Left ventricle myocardium inferior (tissue), 1 donor: ENCODE measurements around the gene KRTAP9-2. TPM values are rescaled to one million over a fixed set of nuclear protein-coding genes. Genes with fewer than 3 reads are reported as not detected.
"Not testable (repeated sequence)": the region's sequence is repeated elsewhere in the genome, so short reads cannot be mapped to it uniquely, and the experiment has no call there.

Source experiments
- DNase-seq: peaks from one replicate; pipeline ENCODE4 v3.0.0-alpha.2; 2020
- H3K27ac ChIP-seq: fragments of 200-600 bp; replicated peaks from 2 replicates; pipeline ENCODE4 v1.8.0; 2021
- H3K27me3 ChIP-seq: fragments of 200-600 bp; 2 replicates; pipeline ENCODE4 v1.8.0; 2021; ENCODE audit warnings: low read depth
- H3K36me3 ChIP-seq: fragments of 200-600 bp; 2 replicates; pipeline ENCODE4 v1.8.0; 2021
- H3K4me1 ChIP-seq: fragments of 200-600 bp; 2 replicates; pipeline ENCODE4 v1.8.0; 2021
- H3K4me3 ChIP-seq: fragments of 200-600 bp; 2 replicates; pipeline ENCODE4 v1.8.0; 2021; ENCODE audit warnings: mild to moderate bottlenecking, moderate library complexity
- H3K9me3 ChIP-seq: fragments of 200-600 bp; replicated peaks from 2 replicates; pipeline ENCODE4 v1.8.0; 2021
- intact Hi-C: fragments of 100-400 bp; cut with micrococcal nuclease; formaldehyde crosslinking; loops from one replicate; pipeline ENCODE4 v1.11.0; 2022
- total RNA-seq: library from RNA; stranded (reverse); fragmentation: NEBNext Ultra II Directional; extraction: Animal tissue kit (Norgen Biotek cat#: 25700); gene quantifications from one replicate; pipeline ENCODE4 v1.2.1, GENCODE V29; 2021
- TF ChIP-seq, protein P1 (sequence below): fragments of 200-600 bp; IDR thresholded peaks from 2 replicates; pipeline ENCODE4 v1.8.0; 2021; ENCODE audit warnings: antibody characterized with exemption, mild to moderate bottlenecking, borderline replicate concordance
- donor health status: DM: no; HTN: yes; CAD: no; lungs with severe emphysema.

Gene KRTAP9-2
- total RNA-seq, 1 donor from 2014 or later = not detected

DNA sequence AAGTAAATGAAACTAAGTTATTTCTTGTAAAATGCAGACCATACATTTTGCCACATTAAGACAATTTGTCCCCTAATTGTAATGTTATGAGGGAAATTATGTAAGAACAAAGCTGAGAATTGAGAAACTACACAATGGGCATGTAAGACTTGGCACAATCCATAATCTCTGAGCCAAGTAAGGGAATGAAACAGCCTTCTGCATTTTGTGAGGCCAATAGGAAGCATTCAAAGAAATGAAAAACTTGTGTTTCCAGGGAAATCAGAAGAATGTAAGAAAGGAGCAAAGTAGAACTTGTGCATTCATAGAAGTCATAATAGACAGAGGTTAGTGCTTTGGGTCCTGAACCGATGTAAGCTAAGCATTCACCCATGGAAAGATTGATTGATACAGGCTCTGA is 24.8 kb downstream of the KRTAP9-2 start:
- no peaks in the 10 kb centered on the region for H3K4me1 ChIP-seq
- H3K36me3 ChIP-seq = no peaks in the 10 kb centered on the region
- peaks cover 69% of the 10 kb centered on the region for H3K27me3 ChIP-seq
- intact Hi-C loops = no loop called here
- TF ChIP-seq, protein P1, sequence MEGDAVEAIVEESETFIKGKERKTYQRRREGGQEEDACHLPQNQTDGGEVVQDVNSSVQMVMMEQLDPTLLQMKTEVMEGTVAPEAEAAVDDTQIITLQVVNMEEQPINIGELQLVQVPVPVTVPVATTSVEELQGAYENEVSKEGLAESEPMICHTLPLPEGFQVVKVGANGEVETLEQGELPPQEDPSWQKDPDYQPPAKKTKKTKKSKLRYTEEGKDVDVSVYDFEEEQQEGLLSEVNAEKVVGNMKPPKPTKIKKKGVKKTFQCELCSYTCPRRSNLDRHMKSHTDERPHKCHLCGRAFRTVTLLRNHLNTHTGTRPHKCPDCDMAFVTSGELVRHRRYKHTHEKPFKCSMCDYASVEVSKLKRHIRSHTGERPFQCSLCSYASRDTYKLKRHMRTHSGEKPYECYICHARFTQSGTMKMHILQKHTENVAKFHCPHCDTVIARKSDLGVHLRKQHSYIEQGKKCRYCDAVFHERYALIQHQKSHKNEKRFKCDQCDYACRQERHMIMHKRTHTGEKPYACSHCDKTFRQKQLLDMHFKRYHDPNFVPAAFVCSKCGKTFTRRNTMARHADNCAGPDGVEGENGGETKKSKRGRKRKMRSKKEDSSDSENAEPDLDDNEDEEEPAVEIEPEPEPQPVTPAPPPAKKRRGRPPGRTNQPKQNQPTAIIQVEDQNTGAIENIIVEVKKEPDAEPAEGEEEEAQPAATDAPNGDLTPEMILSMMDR = no peak
- no peak overlapping the region for H3K27ac ChIP-seq
- no peak overlapping the region for H3K4me3 ChIP-seq
- no peak for DNase-seq
- no peaks in the 10 kb centered on the region for H3K9me3 ChIP-seq

GRCh38 chr17:41254861-41255260 is 28.4 kb downstream of the KRTAP9-2 start:
- intact Hi-C loops = no loop called here
- Histone ChIP-seq H3K36me3 (no peaks in the 10 kb centered on the region), H3K27me3 (peaks cover 91% of the 10 kb centered on the region), H3K9me3 (no peaks in the 10 kb centered on the region), H3K27ac (no peak overlapping the region), H3K4me3 (no peak overlapping the region), H3K4me1 (no peaks in the 10 kb centered on the region)
- no peak for DNase-seq
- TF ChIP-seq, protein P1 = no peak

DNA sequence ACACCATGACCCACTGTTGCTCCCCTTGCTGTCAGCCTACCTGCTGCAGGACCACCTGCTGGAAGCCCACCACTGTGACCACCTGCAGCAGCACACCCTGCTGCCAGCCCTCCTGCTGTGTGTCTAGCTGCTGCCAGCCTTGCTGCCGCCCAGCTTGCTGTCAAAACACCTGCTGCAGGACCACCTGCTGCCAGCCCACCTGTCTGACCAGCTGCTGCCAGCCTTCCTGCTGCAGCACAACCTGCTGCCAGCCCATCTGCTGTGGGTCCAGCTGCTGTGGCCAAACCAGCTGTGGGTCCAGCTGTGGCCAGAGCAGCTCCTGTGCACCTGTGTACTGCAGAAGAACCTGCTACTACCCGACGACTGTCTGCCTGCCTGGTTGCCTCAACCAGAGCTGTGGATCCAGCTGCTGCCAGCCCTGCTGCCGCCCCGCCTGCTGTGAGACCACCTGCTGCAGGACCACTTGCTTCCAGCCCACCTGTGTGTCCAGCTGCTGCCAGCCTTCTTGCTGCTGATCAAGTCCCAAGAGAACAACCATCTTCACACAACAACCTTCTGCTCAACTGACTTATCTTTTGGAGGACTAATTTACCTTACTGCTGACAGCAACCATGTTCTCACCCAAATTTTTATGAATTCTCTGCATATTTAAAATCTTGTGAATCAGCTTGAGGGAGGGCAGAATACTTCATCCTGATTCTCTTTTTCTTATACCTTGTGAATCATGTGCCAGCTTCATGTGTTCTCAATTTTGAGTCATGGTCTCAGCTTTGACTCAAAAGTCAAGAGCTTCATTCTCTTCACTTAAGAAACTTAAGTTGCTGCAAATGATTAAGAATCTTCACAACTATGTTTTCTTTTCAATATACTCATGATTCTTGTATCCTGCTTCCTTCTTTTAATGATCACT is 29.2 kb downstream of the KRTAP9-2 start, which contains the start of gene KRTAP9-9:
Gene KRTAP9-9, plus strand, starts transcription at position 4 of the 910 bp plus-strand sequence.
- H3K4me1 ChIP-seq, DNase-seq, H3K27ac ChIP-seq, H3K36me3 ChIP-seq, intact Hi-C loops, H3K4me3 ChIP-seq, H3K9me3 ChIP-seq: not testable (repeated sequence)
- peaks cover 94% of the 10 kb centered on the region for H3K27me3 ChIP-seq

DNA sequence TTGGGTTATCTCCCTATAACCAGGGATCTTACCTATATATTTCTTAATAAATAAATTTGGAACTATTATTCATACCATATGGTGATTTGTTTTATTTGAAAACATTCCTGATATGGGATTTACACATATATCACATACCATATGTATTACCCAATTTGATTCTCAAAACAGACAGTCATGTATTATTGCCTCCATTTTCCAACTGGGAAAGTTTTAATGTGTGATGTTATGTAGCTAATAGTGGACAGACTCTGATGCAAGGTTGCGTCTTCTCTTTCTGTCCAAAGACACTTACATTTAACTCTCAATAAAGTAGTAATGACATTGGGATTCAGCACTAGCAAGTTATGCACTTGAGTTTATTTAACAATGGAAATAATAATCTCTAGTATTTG is 29.8 kb downstream of the KRTAP9-2 start:
- TF ChIP-seq, protein P1 = no peak
- no peak for DNase-seq
- H3K9me3 ChIP-seq = no peaks in the 10 kb centered on the region
- intact Hi-C loops = no loop called here
- no peak overlapping the region for H3K4me3 ChIP-seq
- H3K4me1 ChIP-seq = no peaks in the 10 kb centered on the region
- H3K27ac ChIP-seq = no peak overlapping the region
- peaks cover 91% of the 10 kb centered on the region for H3K27me3 ChIP-seq
- H3K36me3 ChIP-seq = no peaks in the 10 kb centered on the region

DNA sequence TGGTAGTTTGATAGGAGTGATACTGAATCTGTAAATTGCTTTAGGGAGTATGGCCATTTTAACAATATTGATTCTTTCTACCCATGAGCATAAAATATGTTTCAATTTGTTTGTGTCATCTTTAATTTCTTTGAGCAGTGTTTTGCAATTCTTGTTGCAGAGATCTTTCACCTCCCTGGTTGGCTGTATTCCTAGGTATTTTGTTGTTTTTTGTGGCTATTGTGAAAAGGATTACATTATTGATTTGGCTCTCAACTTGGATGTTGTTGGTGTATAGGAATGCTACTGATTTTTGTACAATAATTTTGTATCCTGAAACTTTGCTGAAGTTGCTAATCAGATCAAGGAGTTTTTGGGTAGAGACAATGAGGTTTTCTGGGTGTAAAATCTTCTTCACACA is 32.0 kb downstream of the KRTAP9-2 start:
- Histone ChIP-seq H3K9me3 (no peaks in the 10 kb centered on the region), H3K4me1 (no peaks in the 10 kb centered on the region), H3K36me3 (no peaks in the 10 kb centered on the region), H3K4me3 (no peak overlapping the region), H3K27ac (no peak overlapping the region), H3K27me3 (peaks cover 87% of the 10 kb centered on the region)
- TF ChIP-seq, protein P1 = no peak
- DNase-seq = no peak
- intact Hi-C loops = no loop called here

DNA sequence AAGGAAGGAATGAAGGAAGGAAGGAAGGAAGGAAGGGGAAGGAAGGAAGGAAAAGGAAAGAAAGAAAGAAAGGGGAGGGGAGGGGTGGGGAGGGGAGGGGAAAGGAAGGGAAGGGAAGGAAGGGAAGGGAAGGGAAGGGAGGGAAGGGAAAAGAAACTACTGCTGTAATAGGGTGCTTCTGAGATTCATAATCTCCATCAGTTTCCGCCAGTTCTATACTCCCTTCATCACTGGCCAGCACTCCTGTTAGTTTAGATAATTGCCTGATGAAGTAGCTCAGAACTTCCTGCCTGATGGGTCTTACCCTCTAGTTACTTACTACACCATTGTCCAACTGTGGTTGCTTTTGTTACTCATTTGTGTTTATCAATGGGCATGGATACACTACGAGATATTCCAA is 36.8 kb downstream of the KRTAP9-2 start:
- H3K27me3 ChIP-seq = peaks cover 57% of the 10 kb centered on the region
- H3K27ac ChIP-seq = no peak overlapping the region
- no peak overlapping the region for H3K4me3 ChIP-seq
- no peaks in the 10 kb centered on the region for H3K4me1 ChIP-seq
- TF ChIP-seq, protein P1 = no peak
- DNase-seq = no peak
- H3K36me3 ChIP-seq = no peaks in the 10 kb centered on the region
- intact Hi-C loops = no loop called here
- no peaks in the 10 kb centered on the region for H3K9me3 ChIP-seq
